HG03064 (cell line): ENCODE data around the gene ZNF836.
"Not testable (repeated sequence)": the region's sequence is repeated elsewhere in the genome, so short reads cannot be mapped to it uniquely, and the experiment has no call there.

Experiments used
- ATAC-seq: cut with Tn5 transposase; IDR thresholded peaks from one replicate; pipeline ENCODE4 v1.9.1; 2021; ENCODE audit warnings: low read depth; ENCODE audit not compliant: unreplicated experiment

Gene ZNF836

DNA sequence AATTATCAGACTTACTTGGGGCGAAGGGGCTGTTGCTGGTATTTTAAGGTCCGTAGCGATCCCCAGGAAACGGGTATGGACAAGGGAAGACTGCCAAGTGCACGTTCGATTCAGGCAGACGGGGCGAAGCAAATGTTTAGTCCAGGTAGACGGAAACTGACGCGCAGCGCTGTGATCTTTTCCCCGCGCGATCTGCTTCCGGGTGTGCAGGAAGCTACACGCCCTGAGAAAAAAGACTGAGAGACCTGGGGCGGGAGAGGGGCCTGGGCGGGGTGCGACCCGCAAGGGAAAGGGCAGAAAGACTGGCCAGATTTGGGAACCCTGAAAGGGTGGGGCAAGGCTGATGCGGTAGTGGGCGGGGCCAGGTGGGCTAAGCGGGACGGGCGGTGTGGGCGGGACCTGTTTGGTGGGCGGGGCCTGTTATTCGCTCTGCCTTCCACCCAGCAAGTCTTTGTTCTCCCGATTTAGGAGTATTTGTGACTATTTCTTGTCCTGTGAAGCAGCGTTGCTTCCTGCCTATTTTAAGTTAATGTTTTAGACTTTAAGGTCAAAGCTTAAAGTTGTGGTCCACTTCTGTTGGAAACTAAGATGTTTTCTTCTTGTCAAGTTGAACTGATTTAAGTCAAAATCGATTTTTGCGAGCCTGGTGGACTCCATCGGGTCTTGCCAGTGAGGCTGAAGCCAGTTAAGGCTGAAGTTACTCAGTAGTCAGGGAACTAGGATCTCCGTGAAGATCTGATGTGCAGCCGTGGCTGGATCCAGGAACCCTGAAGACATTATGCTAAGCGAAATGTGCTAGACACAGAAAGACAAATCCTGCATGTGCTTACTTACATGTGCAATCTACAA lies at the start of gene ZNF836:
TSS of gene ZNF836 (minus strand) at position 301 of the 849 bp plus-strand sequence. CDS start 3,549 bp downstream, outside the sequence.
- ATAC-seq: no peak

DNA sequence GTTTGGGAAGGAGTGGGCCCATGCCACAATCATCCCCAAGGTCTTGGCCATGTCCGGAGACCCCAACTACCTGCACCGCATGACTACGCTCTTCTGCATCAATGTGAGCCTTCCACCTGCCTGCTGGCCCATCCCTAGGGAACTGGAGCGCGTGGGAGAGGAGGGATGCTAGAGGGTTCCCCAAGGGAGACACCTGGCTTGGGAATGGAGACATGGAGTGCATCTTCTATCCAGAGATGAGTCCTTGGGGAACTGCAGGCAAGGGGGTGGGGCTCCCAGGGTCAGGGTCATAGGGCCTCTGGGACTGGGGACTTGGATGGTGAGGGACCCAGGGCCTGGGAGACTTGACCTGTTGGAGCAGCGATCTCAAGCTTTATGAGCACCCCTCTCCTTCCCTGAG lies 49.6 kb upstream of the ZNF836 start:
- no peak for ATAC-seq

- no peak for ATAC-seq
Observed at GRCh38 chr19:52219611-52220010, 48.2 kb upstream of the ZNF836 start.

- ATAC-seq: no peak
Observed at GRCh38 chr19:52217576-52217975, 46.2 kb upstream of the ZNF836 start.

DNA sequence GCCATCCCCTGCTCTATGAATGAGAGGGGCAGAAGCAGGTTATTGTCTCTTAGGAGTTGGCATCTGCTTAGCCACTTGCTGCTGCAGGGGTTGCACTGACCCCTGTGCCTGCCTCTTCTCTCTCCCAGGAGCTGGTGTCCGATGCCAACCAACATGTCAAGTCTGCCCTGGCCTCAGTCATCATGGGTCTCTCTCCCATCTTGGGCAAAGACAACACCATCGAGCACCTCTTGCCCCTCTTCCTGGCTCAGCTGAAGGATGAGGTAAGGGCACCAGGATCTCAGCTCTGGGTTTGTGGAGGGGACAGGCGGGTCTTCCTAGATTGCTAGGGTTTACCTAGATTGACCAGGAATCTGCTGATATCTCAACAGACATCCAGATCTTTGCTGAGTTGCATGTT lies 45.0 kb upstream of the ZNF836 start:
- no peak for ATAC-seq

DNA sequence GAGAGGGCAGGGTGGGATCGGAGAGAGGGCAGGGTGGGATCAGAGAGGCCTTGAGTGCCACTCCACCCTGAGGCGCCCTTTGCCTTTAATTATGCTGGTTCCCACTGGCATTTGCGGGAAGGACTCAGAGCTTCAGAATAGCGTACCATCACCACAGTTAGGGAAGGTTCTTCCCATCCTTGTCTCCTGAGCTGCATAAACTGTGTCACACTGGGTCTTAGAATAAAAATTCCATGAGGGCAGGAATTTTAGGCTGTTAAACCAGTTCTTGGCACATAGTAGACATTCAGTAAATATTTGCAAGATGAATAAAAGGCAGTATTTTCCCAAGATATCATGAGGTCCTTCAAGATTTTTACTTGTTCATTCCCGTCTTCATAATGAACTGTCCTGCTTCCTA lies 42.8 kb upstream of the ZNF836 start:
- no peak for ATAC-seq

- no peak for ATAC-seq
Observed at GRCh38 chr19:52212572-52213255, 41.3 kb upstream of the ZNF836 start.

DNA sequence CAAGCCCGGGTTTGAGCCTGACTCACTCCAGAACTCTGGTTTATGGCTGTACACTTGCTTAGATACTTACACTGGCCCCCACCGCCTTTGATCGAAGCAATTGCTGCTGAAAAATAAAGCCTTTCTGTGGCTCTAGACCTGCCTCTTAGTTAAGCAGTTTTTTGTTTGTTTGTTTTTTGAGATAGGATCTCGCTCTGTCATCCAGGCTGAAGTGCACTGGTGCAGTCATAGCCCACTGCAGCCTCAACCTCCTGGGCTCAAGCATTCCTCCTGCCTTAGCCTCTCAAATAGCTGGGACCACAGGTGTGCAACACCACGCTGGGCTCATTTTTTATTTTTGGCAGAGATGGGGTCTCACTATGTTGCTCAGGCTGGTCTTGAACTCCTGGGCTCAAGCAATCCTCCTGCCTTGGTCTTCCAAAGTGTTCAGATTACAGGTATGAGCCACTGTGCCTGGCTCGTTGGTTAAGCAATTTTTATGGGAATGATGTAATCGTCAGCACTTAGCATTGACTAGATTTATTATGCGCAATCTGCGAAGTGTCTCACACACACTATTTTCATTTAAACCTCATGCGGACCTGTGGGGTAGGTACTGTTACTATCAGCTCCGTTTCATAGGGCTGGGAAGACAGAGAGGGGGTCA lies 40.6 kb upstream of the ZNF836 start:
- ATAC-seq: no peak

DNA sequence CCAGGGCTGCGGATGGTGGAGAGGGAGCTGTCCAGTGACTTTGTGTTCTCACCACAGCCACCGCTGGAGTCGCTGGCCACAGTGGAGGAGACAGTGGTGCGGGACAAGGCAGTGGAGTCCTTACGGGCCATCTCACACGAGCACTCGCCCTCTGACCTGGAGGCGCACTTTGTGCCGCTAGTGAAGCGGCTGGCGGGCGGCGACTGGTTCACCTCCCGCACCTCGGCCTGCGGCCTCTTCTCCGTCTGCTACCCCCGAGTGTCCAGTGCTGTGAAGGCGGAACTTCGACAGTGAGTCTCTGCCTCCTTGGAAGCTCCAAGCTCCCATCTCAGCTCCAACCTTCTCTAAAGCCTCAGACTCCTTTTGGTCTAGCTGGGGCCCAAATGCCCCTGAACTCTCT lies 39.8 kb upstream of the ZNF836 start:
- no peak for ATAC-seq

GRCh38 chr19:52206481-52206880 lies 35.1 kb upstream of the ZNF836 start:
- no peak for ATAC-seq

DNA sequence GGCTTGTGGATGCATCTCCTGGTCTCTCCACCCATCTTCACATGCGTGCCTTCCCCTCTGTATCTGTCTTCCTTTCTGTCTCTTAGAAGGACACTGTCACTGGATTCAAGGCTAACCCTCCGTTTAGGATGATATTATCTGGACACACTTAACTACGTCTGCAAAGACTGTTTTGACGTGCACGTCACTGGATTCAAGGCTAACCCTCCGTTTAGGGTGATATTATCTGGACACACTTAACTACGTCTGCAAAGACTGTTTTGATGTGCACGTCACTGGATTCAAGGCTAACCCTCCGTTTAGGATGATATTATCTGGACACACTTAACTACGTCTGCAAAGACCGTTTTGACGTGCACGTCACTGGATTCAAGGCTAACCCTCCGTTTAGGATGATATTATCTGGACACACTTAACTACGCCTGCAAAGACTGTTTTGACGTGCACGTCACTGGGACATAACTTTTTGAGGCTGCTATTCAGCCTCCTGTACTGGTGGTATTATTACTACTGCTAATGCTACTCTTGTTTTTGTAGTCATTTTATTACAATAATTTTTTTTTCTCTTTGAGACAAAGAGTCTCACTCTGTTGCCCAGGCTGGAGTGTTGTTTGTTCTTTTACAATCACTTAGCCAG lies 29.5 kb upstream of the ZNF836 start:
- not testable (repeated sequence) for ATAC-seq

- no peak for ATAC-seq
Observed at GRCh38 chr19:52200044-52200443, 28.6 kb upstream of the ZNF836 start.

GRCh38 chr19:52198678-52199077 lies 27.3 kb upstream of the ZNF836 start:
- ATAC-seq: no peak

DNA sequence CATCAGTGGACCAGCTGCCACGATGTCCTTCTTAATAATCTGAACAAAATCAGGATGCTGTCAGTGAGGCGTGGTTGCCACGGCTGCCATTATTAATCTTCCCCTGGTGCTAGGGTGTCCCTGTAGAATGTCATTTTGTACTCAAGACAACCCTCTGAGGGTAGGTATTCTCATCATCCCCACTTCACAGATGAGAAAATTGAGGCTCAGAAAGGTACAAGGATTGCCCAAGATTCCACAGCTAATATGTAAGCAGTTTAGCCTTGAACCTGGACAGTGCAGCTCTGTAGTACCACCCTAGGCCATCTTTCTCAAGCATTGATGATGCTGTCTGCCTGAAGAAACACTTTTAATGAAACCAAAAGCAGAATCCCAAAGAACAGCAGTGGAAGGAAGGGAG lies 26.5 kb upstream of the ZNF836 start:
- no peak for ATAC-seq

GRCh38 chr19:52196256-52196967 lies 25.0 kb upstream of the ZNF836 start:
- ATAC-seq: no peak

DNA sequence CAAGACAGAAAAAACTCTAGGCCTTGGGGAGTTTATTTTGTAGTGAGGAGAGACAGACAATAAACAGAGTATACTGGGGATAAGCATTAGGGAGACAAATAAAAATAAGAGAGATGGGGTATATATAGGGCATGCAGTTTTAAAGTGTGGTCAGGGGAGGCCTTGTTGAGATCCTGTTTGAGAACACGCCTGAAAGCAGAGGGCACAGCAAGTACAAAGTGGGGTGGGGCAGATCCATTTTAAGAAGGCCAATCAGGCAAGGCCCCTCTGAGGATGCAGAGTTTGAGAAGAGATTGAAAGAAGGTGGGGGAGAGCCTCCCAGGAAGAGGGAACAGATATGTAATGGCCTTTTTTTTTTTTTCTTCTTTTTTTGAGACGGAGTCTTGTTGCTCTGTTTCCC lies 20.5 kb upstream of the ZNF836 start:
- ATAC-seq: no peak

DNA sequence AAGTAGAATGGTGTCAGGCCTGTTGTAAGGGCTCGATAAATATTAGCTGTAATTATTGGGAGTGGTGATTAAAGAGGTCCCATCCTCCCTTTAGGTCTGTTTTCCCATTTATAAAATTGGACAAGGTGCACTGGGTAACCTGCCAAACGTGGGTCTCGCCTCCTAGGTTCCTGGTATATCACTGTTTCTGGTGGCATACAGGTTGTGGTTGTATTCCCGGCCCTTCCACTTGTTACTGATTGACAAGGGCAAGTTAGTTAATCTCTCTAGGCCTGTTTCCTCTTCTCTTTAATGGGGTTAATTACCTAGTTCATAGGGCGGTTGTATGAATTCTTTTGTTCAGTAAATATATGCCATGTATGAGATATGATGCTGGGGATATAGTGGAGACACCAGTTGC lies 20.0 kb upstream of the ZNF836 start:
- ATAC-seq: no peak

GRCh38 chr19:52190487-52191293 lies 19.3 kb upstream of the ZNF836 start:
- no peak for ATAC-seq

GRCh38 chr19:52189735-52190486 lies 18.5 kb upstream of the ZNF836 start, which contains the start of gene PPP2R1A:
Gene PPP2R1A, plus strand, starts transcription at chr19:52190052. Its CDS starts 45 bp downstream, at chr19:52190097.
- ATAC-seq: peak; percentile 84
